Gastroesophageal sphincter (tissue), 4 donors: Measurements from ENCODE around the gene FAM107A. TPM values are rescaled to one million over a fixed set of nuclear protein-coding genes. Genes with fewer than 3 reads are reported as not detected.
A peak's percentile ranks its signal among the peaks of the same experiment; 100 is the strongest.

Source experiments
- ATAC-seq: fragments of 150-250 bp; one replicate; pipeline ENCODE4 v1.9.1; 2016; ENCODE audit warnings: mild to moderate bottlenecking, moderate library complexity
- H3K27ac ChIP-seq, 4 donors: fragments of 200-600 bp; sonication (generic) in 3 of 4; 1 replicate in 3 of 4; 2 replicates in 1 of 4; pipeline ENCODE4 v1.5.1; 2016 to 2019
- H3K27me3 ChIP-seq: fragments of 200-600 bp; sonication (generic); one replicate; pipeline ENCODE4 v1.5.1; 2019
- H3K36me3 ChIP-seq, 2 donors: fragments of 200-600 bp; sonication (generic); one replicate each; pipeline ENCODE4 v1.5.1; 2019; ENCODE audit warnings: control low read depth in 1 of 2
- H3K4me1 ChIP-seq, 3 donors: fragments of 200-600 bp; sonication (generic); 1 replicate in 2 of 3; 2 replicates in 1 of 3; pipeline ENCODE4 v1.5.1; 2016 to 2019; ENCODE audit warnings: control low read depth in 2 of 3
- H3K4me3 ChIP-seq, 2 donors: fragments of 200-600 bp; sonication (generic); one replicate each; pipeline ENCODE4 v1.5.1; 2019; ENCODE audit warnings: mild to moderate bottlenecking in 1 of 2, moderate library complexity in 1 of 2
- H3K9me3 ChIP-seq, 3 donors: fragments of 200-600 bp; sonication (generic); one replicate each; pipeline ENCODE4 v1.5.1; 2017 to 2019; ENCODE audit warnings: control low read depth in 2 of 3
- EP300 ChIP-seq: sonication (generic); formaldehyde crosslinking; IDR thresholded peaks from one replicate; pipeline ENCODE4 v1.6.1; 2017; ENCODE audit warnings: antibody characterized with exemption, mild to moderate bottlenecking
- POLR2A ChIP-seq, 2 donors: fragments of 450-650 bp; IDR thresholded peaks; one replicate each; pipeline ENCODE4 v1.6.1; 2017; ENCODE audit warnings: antibody characterized with exemption in 2 of 2, mild to moderate bottlenecking in 2 of 2, moderate library complexity in 1 of 2
- POLR2AphosphoS5 ChIP-seq: sonication (generic); formaldehyde crosslinking; IDR thresholded peaks from one replicate; pipeline ENCODE4 v1.6.1; 2017; ENCODE audit warnings: antibody characterized with exemption
- WGBS, 2 donors: methylation state at CpG; one replicate each; pipeline ENCODE4 v1.1.5; 2018; ENCODE audit warnings: low coverage in 1 of 2; 5-methylcytosine and 5-hydroxymethylcytosine counted together
- total RNA-seq, 4 donors: library from RNA; depleted of rRNA; stranded (reverse); fragments of >200 nt; gene quantifications; one replicate each; pipeline ENCODE4 v1.1.0, GENCODE V29; 2016
- TF ChIP-seq, protein P1 (sequence below), 4 experiments: fragments of 200-600 bp in 2 of 4; fragments of 450-650 bp in 2 of 4; sonication (generic) in 1 of 4; IDR thresholded peaks; one replicate each; pipeline ENCODE4 v1.5.1; 2017 to 2019; ENCODE audit warnings: antibody characterized with exemption in 4 of 4, mild to moderate bottlenecking in 2 of 4, moderate library complexity in 2 of 4

The FAM107A gene, protein sequence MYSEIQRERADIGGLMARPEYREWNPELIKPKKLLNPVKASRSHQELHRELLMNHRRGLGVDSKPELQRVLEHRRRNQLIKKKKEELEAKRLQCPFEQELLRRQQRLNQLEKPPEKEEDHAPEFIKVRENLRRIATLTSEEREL
- total RNA-seq = 100 to 1,000 TPM in 1 of 4 donors, 10 to 100 TPM in 3; 27.9 to 109 (median 83.8) TPM

DNA sequence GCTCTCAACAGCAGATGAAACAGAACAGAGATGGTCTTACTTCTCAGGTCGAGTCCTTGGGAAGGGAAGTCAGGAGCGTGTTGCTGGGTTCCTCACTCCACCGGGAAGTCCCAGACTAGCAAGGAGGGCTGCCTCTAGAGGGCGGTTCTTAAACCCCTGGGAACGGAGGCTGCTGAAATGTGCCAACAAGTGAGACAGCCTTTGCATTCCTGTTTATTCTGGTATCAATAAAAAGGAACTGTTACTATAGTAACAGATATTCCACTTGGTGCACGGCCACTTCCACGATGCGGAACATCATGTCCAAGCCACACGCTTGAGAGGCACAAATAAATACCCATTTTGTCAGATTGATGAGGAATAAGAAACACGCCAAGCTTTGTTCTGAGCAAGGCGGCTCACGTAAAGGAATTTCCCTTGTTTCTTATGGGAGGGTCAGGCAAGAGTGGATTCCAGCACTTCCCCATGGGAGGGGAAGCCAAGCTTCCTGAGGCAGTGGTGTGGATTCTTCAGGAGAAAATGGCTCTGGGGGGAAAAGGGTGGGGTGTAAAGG is at the start of gene FAM107A:
FAM107A (minus strand) TSS at position 123 of the 553 bp plus-strand sequence. CDS start 7,531 bp downstream, outside the sequence.
- peak within 1 kb of the TSS; percentile 24 to 46 for H3K4me3 ChIP-seq
- TF ChIP-seq POLR2A (IDR thresholded peaks at IDR 0.05) = peak; percentile 47 to 69
- TF ChIP-seq, protein P1, sequence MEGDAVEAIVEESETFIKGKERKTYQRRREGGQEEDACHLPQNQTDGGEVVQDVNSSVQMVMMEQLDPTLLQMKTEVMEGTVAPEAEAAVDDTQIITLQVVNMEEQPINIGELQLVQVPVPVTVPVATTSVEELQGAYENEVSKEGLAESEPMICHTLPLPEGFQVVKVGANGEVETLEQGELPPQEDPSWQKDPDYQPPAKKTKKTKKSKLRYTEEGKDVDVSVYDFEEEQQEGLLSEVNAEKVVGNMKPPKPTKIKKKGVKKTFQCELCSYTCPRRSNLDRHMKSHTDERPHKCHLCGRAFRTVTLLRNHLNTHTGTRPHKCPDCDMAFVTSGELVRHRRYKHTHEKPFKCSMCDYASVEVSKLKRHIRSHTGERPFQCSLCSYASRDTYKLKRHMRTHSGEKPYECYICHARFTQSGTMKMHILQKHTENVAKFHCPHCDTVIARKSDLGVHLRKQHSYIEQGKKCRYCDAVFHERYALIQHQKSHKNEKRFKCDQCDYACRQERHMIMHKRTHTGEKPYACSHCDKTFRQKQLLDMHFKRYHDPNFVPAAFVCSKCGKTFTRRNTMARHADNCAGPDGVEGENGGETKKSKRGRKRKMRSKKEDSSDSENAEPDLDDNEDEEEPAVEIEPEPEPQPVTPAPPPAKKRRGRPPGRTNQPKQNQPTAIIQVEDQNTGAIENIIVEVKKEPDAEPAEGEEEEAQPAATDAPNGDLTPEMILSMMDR (IDR thresholded peaks at IDR 0.05) = peak in 3 of 4 experiments; percentile 20 to 53 (median 35)
- peak; percentile 86 for TF ChIP-seq POLR2AphosphoS5
- TF ChIP-seq EP300 = no peak
- no peaks in the 10 kb centered on the region for H3K9me3 ChIP-seq
- H3K4me1 ChIP-seq = peaks cover 0 to 55% (median 0%) of the 10 kb centered on the region in 3 donors
- peak; percentile 77 for ATAC-seq
- no peaks in the 10 kb centered on the region for H3K27me3 ChIP-seq
- peak within 1 kb of the TSS; percentile 41 to 83 (median 80) for H3K27ac ChIP-seq
- 8 to 20% methylated on average over 1 to 10 of the region's 12 CpGs for WGBS, 2 donors
- H3K36me3 ChIP-seq = no peaks in the 10 kb centered on the region

DNA sequence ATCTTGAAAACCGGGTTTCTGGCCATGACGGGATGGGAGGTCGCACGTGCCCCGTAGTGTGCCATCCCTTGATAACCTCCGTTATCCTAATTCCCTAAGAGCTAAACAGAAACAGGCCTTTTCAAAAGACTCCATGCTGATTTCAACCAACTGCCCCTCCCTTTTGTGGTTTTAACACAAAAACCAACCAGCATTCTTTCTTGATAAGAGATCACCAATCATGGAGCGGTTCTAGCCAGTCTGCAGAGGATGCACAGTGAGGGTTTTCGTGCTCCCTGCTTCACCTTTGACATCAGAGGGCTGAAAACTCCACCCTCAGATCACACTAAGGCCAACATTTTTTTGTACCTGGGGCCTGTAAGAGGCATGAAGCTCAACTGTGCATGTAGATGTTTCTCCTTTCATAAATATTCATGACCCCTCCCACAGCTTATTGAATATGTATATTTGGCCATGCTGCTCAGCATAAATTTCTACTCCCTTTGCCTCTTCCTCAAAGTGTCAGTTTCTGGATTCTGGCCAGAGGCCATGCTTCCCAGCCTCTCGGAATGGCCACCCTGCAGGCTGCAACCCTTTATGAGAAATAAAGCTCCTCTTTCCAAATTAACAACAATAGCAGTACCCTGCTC is 48.1 kb upstream of the FAM107A start:
- Histone ChIP-seq H3K36me3 (no peaks in the 10 kb centered on the region), H3K27me3 (no peaks in the 10 kb centered on the region), H3K4me1 (peaks cover 0 to 37% (median 30%) of the 10 kb centered on the region in 3 donors), H3K27ac (no peak overlapping the region), H3K9me3 (no peaks in the 10 kb centered on the region), H3K4me3 (no peak overlapping the region)
- no peak for ATAC-seq
- WGBS, 2 donors = 92% methylated on average over 8 to 9 of the region's 9 CpGs
- TF ChIP-seq POLR2A (IDR thresholded peaks at IDR 0.05) = no peak
- TF ChIP-seq, protein P1 (IDR thresholded peaks at IDR 0.05) = no peak
- no peak for TF ChIP-seq EP300
- no peak for TF ChIP-seq POLR2AphosphoS5

DNA sequence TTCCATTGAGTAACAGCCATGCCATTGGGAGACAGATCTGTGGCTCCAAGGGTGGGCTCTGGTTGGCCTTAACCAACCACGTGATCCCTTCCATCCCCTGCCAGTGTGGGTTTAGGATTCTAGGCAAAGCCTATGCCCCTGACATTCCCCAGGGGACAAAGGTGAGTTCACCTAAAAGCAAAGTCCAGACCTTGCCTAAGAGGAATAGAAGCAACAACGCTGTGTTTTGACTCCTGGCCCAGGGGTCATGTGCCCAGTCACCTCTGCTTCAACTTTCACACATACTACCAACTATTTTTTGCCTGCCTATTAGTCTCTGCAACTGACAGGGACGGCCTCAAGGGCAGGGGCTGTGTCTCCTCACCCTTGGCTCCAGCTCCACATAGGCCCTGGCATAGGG is 47.4 kb upstream of the FAM107A start:
- no peak for TF ChIP-seq POLR2AphosphoS5
- TF ChIP-seq, protein P1 (IDR thresholded peaks at IDR 0.05) = no peak
- TF ChIP-seq POLR2A (IDR thresholded peaks at IDR 0.05) = no peak
- no peak for TF ChIP-seq EP300

DNA sequence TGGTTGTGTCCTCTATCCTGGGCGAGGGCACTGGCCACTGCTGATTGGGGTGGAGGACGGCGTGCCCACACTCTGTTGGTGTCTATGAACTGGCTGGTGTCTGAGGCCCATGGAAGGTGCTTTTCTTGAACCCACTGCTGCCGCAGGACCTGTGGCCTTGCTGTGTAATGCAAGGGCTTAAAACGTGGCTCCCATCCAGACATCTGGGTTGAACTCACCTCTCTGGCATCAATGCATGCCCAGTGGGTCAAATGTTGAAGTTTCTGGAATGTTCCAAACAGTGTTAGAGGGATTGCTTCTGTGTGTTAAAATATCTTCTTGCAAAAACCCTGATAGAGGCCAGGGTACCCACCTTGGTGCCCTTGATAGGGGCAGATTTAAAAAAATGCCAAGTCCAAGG is 46.8 kb upstream of the FAM107A start:
- Histone ChIP-seq H3K36me3 (no peaks in the 10 kb centered on the region), H3K9me3 (no peaks in the 10 kb centered on the region), H3K27me3 (no peaks in the 10 kb centered on the region), H3K27ac (no peak overlapping the region), H3K4me3 (no peak overlapping the region), H3K4me1 (peaks cover 0 to 24% (median 16%) of the 10 kb centered on the region in 3 donors)
- 60% methylated on average over 1 of the region's 5 CpGs; no CpG with 5 or more reads in 1 of the 2 donors for WGBS, 2 donors
- ATAC-seq = no peak
- no peak for TF ChIP-seq POLR2A (IDR thresholded peaks at IDR 0.05)
- peak; percentile 22 for TF ChIP-seq POLR2AphosphoS5

More for the DNA sequence above, 47.4 kb upstream of the FAM107A start:
- ATAC-seq = no peak
- Histone ChIP-seq H3K9me3 (no peaks in the 10 kb centered on the region), H3K4me3 (no peak overlapping the region), H3K36me3 (no peaks in the 10 kb centered on the region), H3K4me1 (peaks cover 0 to 30% (median 22%) of the 10 kb centered on the region in 3 donors), H3K27me3 (no peaks in the 10 kb centered on the region), H3K27ac (no peak overlapping the region)
- WGBS, 2 donors = 73 to 79% methylated on average over 2 of the region's 3 CpGs

DNA sequence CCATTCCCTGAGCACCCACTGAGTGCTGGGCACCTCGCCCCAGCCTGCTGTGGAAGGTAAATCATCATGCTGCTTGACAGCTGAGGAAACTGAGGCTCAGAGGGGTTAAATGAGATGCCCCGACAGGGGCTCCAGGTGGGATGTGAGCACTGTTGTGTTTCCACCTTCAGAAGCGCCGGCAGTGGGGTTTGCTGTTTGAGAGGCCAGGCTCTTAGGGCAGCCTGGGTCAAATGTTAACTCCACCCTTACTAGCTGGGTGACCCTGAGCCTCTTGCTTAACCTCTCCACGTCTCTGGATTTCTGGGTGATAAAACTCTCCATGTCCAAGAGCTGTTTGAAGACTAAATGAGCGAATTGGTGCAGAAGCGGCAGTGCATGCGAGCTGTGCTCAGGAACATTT is 46.3 kb upstream of the FAM107A start:
- Histone ChIP-seq H3K9me3 (no peaks in the 10 kb centered on the region), H3K27ac (no peak overlapping the region), H3K27me3 (no peaks in the 10 kb centered on the region), H3K36me3 (no peaks in the 10 kb centered on the region), H3K4me1 (peaks cover 0 to 24% (median 13%) of the 10 kb centered on the region in 3 donors), H3K4me3 (no peak overlapping the region)
- WGBS, 2 donors = 80 to 90% methylated on average over 1 to 2 of the region's 8 CpGs
- ATAC-seq = no peak
- TF ChIP-seq, protein P1 (IDR thresholded peaks at IDR 0.05) = no peak
- TF ChIP-seq POLR2A (IDR thresholded peaks at IDR 0.05) = no peak
- TF ChIP-seq POLR2AphosphoS5 = no peak
- TF ChIP-seq EP300 = no peak
